ENCODE data around the gene ACOT6. TPM values are rescaled to one million over a fixed set of nuclear protein-coding genes. Genes with fewer than 3 reads are reported as not detected.

ACOT6 gene
- total RNA-seq, 1 experiment from 2014 or later: not detected

DNA sequence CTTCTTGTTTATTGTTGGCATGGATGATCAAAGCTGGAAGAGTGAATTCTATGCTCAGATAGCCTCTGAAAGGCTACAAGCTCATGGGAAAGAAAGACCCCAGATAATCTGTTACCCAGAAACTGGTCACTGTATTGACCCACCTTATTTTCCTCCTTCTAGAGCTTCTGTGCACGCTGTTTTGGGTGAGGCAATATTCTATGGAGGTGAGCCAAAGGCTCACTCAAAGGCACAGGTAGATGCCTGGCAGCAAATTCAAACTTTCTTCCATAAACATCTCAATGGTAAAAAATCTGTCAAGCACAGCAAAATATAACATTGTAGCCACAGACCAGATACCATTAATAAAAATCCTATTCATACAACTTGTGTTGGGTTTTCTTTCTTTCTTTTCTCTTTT is 7.2 kb downstream of the ACOT6 start:
- intact Hi-C loops (cut with micrococcal nuclease): no loop called here
- DNase-seq (ENCODE audit: unreplicated experiment): no peak
- Mint-ChIP-seq H3K27ac (ENCODE audit: low read depth, unreplicated experiment) (no peak overlapping the region), H3K27me3 (ENCODE audit: insufficient read depth, unreplicated experiment) (no peaks in the 10 kb centered on the region), H3K4me3 (ENCODE audit: unreplicated experiment) (no peak overlapping the region), H3K4me1 (ENCODE audit: insufficient read depth, unreplicated experiment) (no peaks in the 10 kb centered on the region), H3K36me3 (ENCODE audit: insufficient read depth, unreplicated experiment) (no peaks in the 10 kb centered on the region), H3K9me3 (ENCODE audit: unreplicated experiment) (no peaks in the 10 kb centered on the region)
- TF ChIP-seq CTCF (IDR thresholded peaks at IDR 0.05; ENCODE audit: unreplicated experiment): no peak
- ChIA-PET POLR2A (interaction anchor here (0.6 kb wide), 1 partner anchor 56 kb away, joined by 3 read pairs; no protein-coding TSS in a partner anchor), CTCF (interaction anchor here (2.2 kb wide), 1 partner anchor 14 kb away, joined by 9 read pairs; no protein-coding TSS in a partner anchor)
- no TSS peak for BruUV-seq (replicated peaks)

GRCh38 chr14:73620268-73620667 is 8.0 kb downstream of the ACOT6 start:
- intact Hi-C loops (cut with micrococcal nuclease): no loop called here
- POLR2A ChIA-PET: no interaction called here
- no peak overlapping the region for H3K4me3 Mint-ChIP-seq (ENCODE audit: unreplicated experiment)
- no peaks in the 10 kb centered on the region for H3K4me1 Mint-ChIP-seq (ENCODE audit: insufficient read depth, unreplicated experiment)
- no peaks in the 10 kb centered on the region for H3K9me3 Mint-ChIP-seq (ENCODE audit: unreplicated experiment)
- CTCF ChIA-PET: no interaction called here
- no TSS peak for BruUV-seq (replicated peaks)
- no peaks in the 10 kb centered on the region for H3K36me3 Mint-ChIP-seq (ENCODE audit: insufficient read depth, unreplicated experiment)
- H3K27ac Mint-ChIP-seq (ENCODE audit: low read depth, unreplicated experiment): no peak overlapping the region
- H3K27me3 Mint-ChIP-seq (ENCODE audit: insufficient read depth, unreplicated experiment): no peaks in the 10 kb centered on the region
- no peak for DNase-seq (ENCODE audit: unreplicated experiment)
- TF ChIP-seq CTCF (IDR thresholded peaks at IDR 0.05; ENCODE audit: unreplicated experiment): no peak

DNA sequence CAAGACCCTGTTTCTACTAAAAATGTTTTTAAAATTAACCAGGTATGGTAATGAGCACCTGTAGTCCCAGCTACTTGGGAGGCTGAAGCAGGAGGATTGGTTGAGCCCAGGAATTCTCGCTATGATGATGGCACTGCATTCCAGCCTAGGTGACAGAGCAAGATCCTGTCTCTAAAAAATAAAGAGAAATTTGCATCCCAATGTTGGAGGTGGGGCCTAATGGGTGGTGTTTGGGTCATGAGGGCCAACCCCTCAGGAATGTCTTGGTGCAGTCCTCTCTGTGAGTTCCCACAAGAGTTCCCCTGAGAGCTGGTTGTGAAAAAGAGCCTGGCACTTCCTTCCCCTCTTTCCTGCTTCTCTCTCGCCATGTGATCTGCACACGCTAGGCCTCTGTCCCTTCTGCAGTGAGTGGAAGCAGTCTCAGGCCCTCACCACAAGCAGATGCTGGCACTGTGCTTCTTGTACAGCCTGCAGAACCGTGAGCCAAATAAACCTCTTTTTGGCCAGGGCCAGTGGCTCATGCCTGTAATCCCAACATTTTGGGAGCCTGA is 11.3 kb downstream of the ACOT6 start:
- intact Hi-C loops (cut with micrococcal nuclease): no loop called here
- BruUV-seq (replicated peaks): no TSS peak
- Mint-ChIP-seq H3K27me3 (ENCODE audit: insufficient read depth, unreplicated experiment) (no peaks in the 10 kb centered on the region), H3K36me3 (ENCODE audit: insufficient read depth, unreplicated experiment) (no peaks in the 10 kb centered on the region), H3K27ac (ENCODE audit: low read depth, unreplicated experiment) (no peak overlapping the region), H3K4me3 (ENCODE audit: unreplicated experiment) (no peak overlapping the region), H3K9me3 (ENCODE audit: unreplicated experiment) (no peaks in the 10 kb centered on the region), H3K4me1 (ENCODE audit: insufficient read depth, unreplicated experiment) (no peaks in the 10 kb centered on the region)
- DNase-seq (ENCODE audit: unreplicated experiment): no peak
- ChIA-PET POLR2A (no interaction called here), CTCF (interaction anchor here (0.5 to 1.2 kb wide), 6 partner anchors 10 to 424 kb away, joined by 3 to 5 read pairs (median 3); no protein-coding TSS in a partner anchor)
- TF ChIP-seq CTCF (IDR thresholded peaks at IDR 0.05; ENCODE audit: unreplicated experiment): no peak

GRCh38 chr14:73625706-73626105 is 13.4 kb downstream of the ACOT6 start:
- ChIA-PET CTCF (interaction anchor here (1.4 kb wide), 1 partner anchor 117 kb away, joined by 12 read pairs; no protein-coding TSS in a partner anchor), POLR2A (interaction anchor here (0.9 to 1.3 kb wide), 2 partner anchors 8 to 24 kb away, joined by 3 to 4 read pairs; no protein-coding TSS in a partner anchor)
- H3K4me3 Mint-ChIP-seq (ENCODE audit: unreplicated experiment): no peak overlapping the region
- intact Hi-C loops (cut with micrococcal nuclease): no loop called here
- H3K27ac Mint-ChIP-seq (ENCODE audit: low read depth, unreplicated experiment): no peak overlapping the region
- DNase-seq (ENCODE audit: unreplicated experiment): no peak
- no peak for TF ChIP-seq CTCF (IDR thresholded peaks at IDR 0.05; ENCODE audit: unreplicated experiment)
- H3K27me3 Mint-ChIP-seq (ENCODE audit: insufficient read depth, unreplicated experiment): no peaks in the 10 kb centered on the region
- no peaks in the 10 kb centered on the region for H3K36me3 Mint-ChIP-seq (ENCODE audit: insufficient read depth, unreplicated experiment)
- no peaks in the 10 kb centered on the region for H3K4me1 Mint-ChIP-seq (ENCODE audit: insufficient read depth, unreplicated experiment)
- no TSS peak for BruUV-seq (replicated peaks)
- no peaks in the 10 kb centered on the region for H3K9me3 Mint-ChIP-seq (ENCODE audit: unreplicated experiment)
